ENCODE data around the gene LTK. TPM values are rescaled to one million over a fixed set of nuclear protein-coding genes. Genes with fewer than 3 reads are reported as not detected.

LTK gene
- total RNA-seq, 4 donors from 2014 or later, result 0.16 to 0.54 (median 0.19) TPM; not detected in 1

GRCh38 chr15:41493205-41493901, 20.3 kb downstream of the LTK start, which contains the start of gene ITPKA:
Gene ITPKA, plus strand, starts transcription at chr15:41493874. Its CDS starts 54 bp downstream, at chr15:41493928.
- H3K9me3 ChIP-seq, result no peaks in the 10 kb centered on the region
- peak; percentile 70 for ATAC-seq
- H3K4me3 ChIP-seq, result peak within 1 kb of the TSS; percentile 43 to 66
- WGBS, 2 donors (ENCODE audit: low coverage in 1 of 2), result no CpG with 5 or more reads among the region's 60 CpGs
- TF ChIP-seq EP300 (IDR thresholded peaks at IDR 0.05) (no peak), POLR2AphosphoS5 (IDR thresholded peaks at IDR 0.05) (no peak), CTCF (IDR thresholded peaks at IDR 0.05) (no peak), POLR2A (IDR thresholded peaks at IDR 0.05) (no peak)
- H3K27ac ChIP-seq, result peak within 1 kb of the TSS in 3 of 4 donors; percentile 44 to 72 (median 68)
- no peaks in the 10 kb centered on the region for H3K36me3 ChIP-seq
- H3K27me3 ChIP-seq, result peaks cover 42% of the 10 kb centered on the region
- H3K4me1 ChIP-seq, result peaks cover 0 to 45% (median 22%) of the 10 kb centered on the region in 3 donors

GRCh38 chr15:41492597-41493204, 20.9 kb downstream of the LTK start:
- peaks cover 44% of the 10 kb centered on the region for H3K27me3 ChIP-seq
- H3K4me3 ChIP-seq, result peak overlapping the region; percentile 43 to 66
- ATAC-seq, result no peak
- no peaks in the 10 kb centered on the region for H3K36me3 ChIP-seq
- no peaks in the 10 kb centered on the region for H3K9me3 ChIP-seq
- TF ChIP-seq POLR2A (IDR thresholded peaks at IDR 0.05) (no peak), EP300 (IDR thresholded peaks at IDR 0.05) (no peak)
- H3K27ac ChIP-seq, result peak overlapping the region in 3 of 4 donors; percentile 44 to 72 (median 68)
- H3K4me1 ChIP-seq, result peaks cover 0 to 45% (median 22%) of the 10 kb centered on the region in 3 donors
- 0% methylated on average over 4 to 8 of the region's 15 CpGs for WGBS, 2 donors (ENCODE audit: low coverage in 1 of 2)

- H3K36me3 ChIP-seq, result no peaks in the 10 kb centered on the region
- 80 to 88% methylated on average over 1 to 4 of the region's 4 CpGs for WGBS, 2 donors (ENCODE audit: low coverage in 1 of 2)
- H3K9me3 ChIP-seq, result no peaks in the 10 kb centered on the region
- no peak overlapping the region for H3K4me3 ChIP-seq
- no peak for ATAC-seq
- peaks cover 0 to 45% (median 22%) of the 10 kb centered on the region in 3 donors for H3K4me1 ChIP-seq
- H3K27me3 ChIP-seq, result peaks cover 44% of the 10 kb centered on the region
- no peak overlapping the region for H3K27ac ChIP-seq
- TF ChIP-seq POLR2AphosphoS5 (IDR thresholded peaks at IDR 0.05) (no peak), POLR2A (IDR thresholded peaks at IDR 0.05) (no peak), EP300 (IDR thresholded peaks at IDR 0.05) (no peak), CTCF (IDR thresholded peaks at IDR 0.05) (no peak)
Observed at GRCh38 chr15:41491889-41492288, 21.7 kb downstream of the LTK start.

- H3K27me3 ChIP-seq, result peaks cover 51% of the 10 kb centered on the region
Observed at GRCh38 chr15:41490355-41490754, 23.3 kb downstream of the LTK start.

More at GRCh38 chr15:41490355-41490754, 23.3 kb downstream of the LTK start:
- Histone ChIP-seq H3K27ac (no peak overlapping the region), H3K4me1 (peaks cover 0 to 35% (median 22%) of the 10 kb centered on the region in 3 donors), H3K9me3 (no peaks in the 10 kb centered on the region), H3K4me3 (no peak overlapping the region), H3K36me3 (no peaks in the 10 kb centered on the region)
- WGBS, 2 donors (ENCODE audit: low coverage in 1 of 2), result 10 to 50% methylated on average over 2 of the region's 4 CpGs
- ATAC-seq, result no peak
- TF ChIP-seq POLR2A (IDR thresholded peaks at IDR 0.05), result no peak
- TF ChIP-seq CTCF (IDR thresholded peaks at IDR 0.05), result no peak
- TF ChIP-seq EP300 (IDR thresholded peaks at IDR 0.05), result no peak
- no peak for TF ChIP-seq POLR2AphosphoS5 (IDR thresholded peaks at IDR 0.05)

Data from gastroesophageal sphincter (tissue), 4 donors.